PC-3 (cell line): ENCODE results near the gene MCU.

Experiments used
- CTCF ChIP-seq: fragments of 300-600 bp; sonication (generic); conservative IDR thresholded peaks from 2 replicates; pipeline ENCODE4 v1.5.1; 2017; ENCODE audit warnings: antibody characterized with exemption, low read depth, mild to moderate bottlenecking, low read length
- EZH2 ChIP-seq: fragments of 300-600 bp; sonication (generic); IDR thresholded peaks from one replicate; pipeline ENCODE4 v1.6.1; 2017; ENCODE audit warnings: antibody characterized with exemption, mild to moderate bottlenecking, low read length; ENCODE audit not compliant: unreplicated experiment
- EZH2phosphoT487 ChIP-seq: fragments of 300-600 bp; sonication (generic); IDR thresholded peaks from 2 replicates; pipeline ENCODE4 v1.6.1; 2018; ENCODE audit warnings: mild to moderate bottlenecking, antibody characterized with exemption, low read length, borderline replicate concordance

- TF ChIP-seq EZH2, result no peak
- TF ChIP-seq CTCF, result no peak
- TF ChIP-seq EZH2phosphoT487, result no peak
Measured at GRCh38 chr10:72729528-72729927, 37.6 kb downstream of the MCU start.
